D721Med (cell line): ENCODE data around the gene LAMB3.

Source experiments
- DNase-seq: peaks from one replicate; pipeline ENCODE4 v3.0.0; 2011; ENCODE audit warnings: low spot score; ENCODE audit not compliant: insufficient read length
- FAIRE-seq: peaks from 2 replicates; lab custom pipeline; 2011; peaks lifted over from hg19 to GRCh38; lab: Jason Lieb, UNC
- CTCF ChIP-seq: IDR thresholded peaks from 2 replicates; pipeline ENCODE4 v1.5.1; 2012; ENCODE audit warnings: mild to moderate bottlenecking, control low read depth; ENCODE audit not compliant: insufficient read depth; ENCODE audit errors: missing control alignments

LAMB3 gene

GRCh38 chr1:209616366-209617046 lies 35.7 kb downstream of the LAMB3 start:
- DNase-seq (no peak), FAIRE-seq (no peak)
- no peak for TF ChIP-seq CTCF

DNA sequence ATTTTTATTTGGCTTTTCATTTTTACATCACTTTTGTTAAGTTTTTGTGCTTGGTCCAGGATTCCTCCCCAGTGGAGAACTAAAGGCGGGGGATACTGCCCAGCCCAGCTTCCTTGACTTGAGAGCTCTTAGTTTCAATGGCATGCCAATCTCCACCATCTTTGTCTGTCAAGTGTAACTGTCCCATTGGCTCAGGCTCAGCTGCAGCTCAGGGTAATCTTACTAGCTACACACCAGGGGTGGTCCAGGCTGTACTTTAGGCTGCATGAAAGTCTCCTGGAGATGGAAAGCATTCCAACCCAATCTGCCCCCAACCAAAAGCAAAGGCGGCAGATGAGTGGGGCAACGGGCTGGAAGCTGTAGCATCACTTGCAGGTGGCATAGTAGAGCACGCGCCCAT lies 37.3 kb downstream of the LAMB3 start:
- FAIRE-seq (no peak), DNase-seq (no peak)
- TF ChIP-seq CTCF = no peak

DNA sequence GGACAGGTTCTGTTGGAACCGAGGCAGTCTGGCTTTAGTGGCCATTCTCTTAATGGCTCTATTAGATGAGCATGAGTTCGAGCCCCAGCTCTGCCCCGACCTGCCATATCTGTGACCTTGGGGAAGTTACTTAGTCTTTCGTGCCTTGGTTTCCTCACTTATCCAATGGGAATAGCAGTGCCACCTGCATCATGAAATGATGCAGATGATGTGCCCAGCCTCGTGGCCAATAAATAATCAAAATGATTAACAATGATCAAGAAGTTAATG lies 38.1 kb downstream of the LAMB3 start:
- no peak for TF ChIP-seq CTCF
- no peak for DNase-seq
- FAIRE-seq = no peak

DNA sequence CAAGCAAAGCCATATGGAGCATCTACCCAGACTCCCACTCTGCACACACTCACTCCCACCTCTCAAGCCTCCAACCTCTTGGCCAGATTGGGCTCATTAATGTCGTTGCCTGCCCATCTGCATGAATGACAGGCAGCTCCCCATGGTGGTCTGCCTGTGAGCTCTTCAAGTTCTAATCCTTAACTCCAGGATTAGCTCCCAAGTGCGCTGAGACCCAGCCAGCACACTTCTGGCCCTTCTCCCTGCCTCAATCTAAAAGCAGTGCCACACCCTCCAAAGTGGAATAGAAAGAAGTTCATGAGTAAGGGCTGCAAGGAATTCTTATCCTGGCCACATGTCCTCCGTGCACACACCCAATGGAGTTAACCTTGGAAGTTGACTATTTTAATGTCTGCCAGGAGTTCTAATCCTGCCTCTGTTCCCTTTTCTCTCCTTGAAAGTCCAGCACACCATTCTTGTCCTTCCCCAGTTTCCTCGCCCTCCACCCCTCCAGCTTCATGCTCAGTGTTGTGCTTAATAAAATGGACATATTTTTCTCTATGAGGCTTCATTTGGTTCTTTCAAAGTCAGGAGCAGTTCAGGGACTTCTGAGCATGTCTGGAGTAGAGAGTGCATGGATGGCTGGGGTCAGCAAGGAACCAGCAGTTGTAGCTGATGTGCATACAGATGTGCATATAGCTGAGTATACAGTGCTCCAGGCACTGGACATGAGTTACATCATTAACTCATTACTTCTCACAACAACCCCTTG lies 38.6 kb downstream of the LAMB3 start:
- DNase-seq = no peak
- TF ChIP-seq CTCF = no peak
- FAIRE-seq = no peak

DNA sequence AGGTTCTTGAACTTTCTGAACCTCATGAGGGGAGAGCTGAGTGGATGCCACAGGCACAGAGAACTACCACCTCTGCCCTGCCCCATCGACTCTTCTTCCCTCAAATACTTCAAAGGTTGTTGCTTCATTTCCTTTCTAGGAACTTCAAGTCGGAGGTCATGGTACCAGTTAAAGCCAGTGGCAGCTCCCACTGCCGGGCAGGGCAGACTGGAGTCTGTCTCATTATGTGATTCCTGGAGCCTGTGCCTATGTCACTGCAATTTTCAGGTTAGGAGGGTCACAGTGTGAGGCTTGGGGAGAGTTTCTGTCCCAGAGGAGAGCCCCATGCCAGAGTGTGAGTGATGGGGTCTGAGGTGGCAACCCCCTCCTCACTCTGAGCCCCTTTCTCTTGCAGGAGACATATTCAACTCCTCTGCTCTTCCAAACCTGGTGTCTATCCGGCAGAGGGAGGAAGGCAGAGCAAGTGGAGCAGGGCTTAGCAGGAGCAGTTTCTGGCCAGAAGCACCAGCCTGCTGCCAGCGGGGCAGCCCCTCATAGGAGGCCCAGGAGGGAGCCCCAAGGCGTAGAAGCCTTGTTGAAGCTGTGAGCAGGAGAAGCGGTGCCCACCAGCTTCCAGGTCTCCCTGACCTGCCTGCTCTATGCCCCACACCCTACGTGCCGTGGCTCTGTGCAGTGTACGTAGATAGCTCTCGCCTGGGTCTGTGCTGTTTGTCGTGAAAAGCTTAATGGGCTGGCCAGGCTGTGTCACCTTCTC lies 39.4 kb downstream of the LAMB3 start:
- no peak for TF ChIP-seq CTCF
- no peak for DNase-seq
- FAIRE-seq = no peak

- no peak for TF ChIP-seq CTCF
- FAIRE-seq (no peak), DNase-seq (no peak)
Measured at GRCh38 chr1:209611771-209612570, 40.3 kb downstream of the LAMB3 start.

- no peak for DNase-seq
- FAIRE-seq = no peak
- no peak for TF ChIP-seq CTCF
Measured at GRCh38 chr1:209610631-209610905, 41.7 kb downstream of the LAMB3 start.
